ENCODE data around the gene SCG5.

The SCG5 gene

DNA sequence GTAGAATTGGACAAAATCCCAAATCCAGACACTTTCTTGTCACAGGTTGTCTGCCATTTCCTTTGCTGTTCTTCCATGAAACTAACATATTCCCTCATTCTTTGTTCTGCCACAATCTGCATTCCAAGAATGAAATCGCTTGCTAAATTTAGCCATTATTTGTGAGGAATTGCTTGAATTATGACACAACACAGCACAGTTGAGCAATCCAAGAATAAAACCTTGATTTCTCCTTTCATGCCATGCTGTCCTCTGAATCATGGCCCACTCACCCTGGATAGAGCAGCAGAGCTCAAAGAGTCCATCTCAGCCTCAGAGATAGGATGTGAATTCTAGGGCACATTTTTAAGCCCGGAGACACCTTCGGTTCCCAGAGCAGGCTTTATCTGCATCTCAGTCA lies 41.1 kb downstream of the SCG5 start:
- peaks cover 3% of the 10 kb centered on the region; the same call in 1 of the 2 replicates for H3K4me1 ChIP-seq (ENCODE audit: insufficient read depth, low read length)
- no peaks in the 10 kb centered on the region for H3K36me3 ChIP-seq (ENCODE audit: insufficient read depth, low read depth, low read length)
- no peaks in the 10 kb centered on the region; the same call in 1 of the 2 replicates for H3K9me3 ChIP-seq (ENCODE audit: insufficient read depth, low read depth, low read length)
- H3K27me3 ChIP-seq (ENCODE audit: insufficient read depth, low read length), result no peaks in the 10 kb centered on the region
- H3K9ac ChIP-seq (ENCODE audit: low read depth, low read length), result no peak overlapping the region
- no peak overlapping the region for H3K4me3 ChIP-seq (ENCODE audit: low read length)
- H3K27ac ChIP-seq (ENCODE audit: low read length), result no peak overlapping the region

DNA sequence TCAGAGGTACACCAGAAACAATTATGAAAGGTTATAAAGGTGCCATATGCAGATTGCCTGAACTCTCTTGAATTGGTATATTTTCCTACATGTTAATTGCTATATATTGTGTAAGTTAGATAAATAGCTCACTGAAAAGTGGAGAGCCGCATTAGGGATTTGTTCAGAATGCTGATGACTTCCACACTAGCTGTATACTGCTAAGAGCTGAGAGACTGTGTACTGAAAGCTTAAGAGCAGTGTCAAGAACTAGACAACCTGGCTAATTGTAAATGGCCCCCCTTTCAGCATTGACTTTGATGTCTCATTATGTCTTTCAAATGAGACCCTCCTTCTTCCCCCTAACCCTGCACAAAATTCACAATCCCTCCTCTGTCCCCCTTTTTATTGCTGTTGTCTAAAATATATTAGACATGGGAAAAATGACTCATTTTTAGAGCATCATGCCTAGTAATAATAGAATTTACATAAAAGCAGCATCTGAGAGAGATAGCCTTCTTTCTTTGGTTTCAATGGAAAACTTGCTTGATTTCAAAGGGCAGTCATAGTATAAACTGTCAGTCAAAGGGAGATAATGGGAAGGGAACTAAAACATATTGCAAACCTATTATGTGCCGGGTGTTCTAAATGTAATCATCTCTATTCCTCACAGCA lies 41.6 kb downstream of the SCG5 start:
- Histone ChIP-seq H3K9me3 (ENCODE audit: insufficient read depth, low read depth, low read length) (no peaks in the 10 kb centered on the region; the same call in 1 of the 2 replicates), H3K4me3 (ENCODE audit: low read length) (no peak overlapping the region), H3K4me1 (ENCODE audit: insufficient read depth, low read length) (no peaks in the 10 kb centered on the region), H3K27ac (ENCODE audit: low read length) (no peak overlapping the region), H3K27me3 (ENCODE audit: insufficient read depth, low read length) (no peaks in the 10 kb centered on the region), H3K36me3 (ENCODE audit: insufficient read depth, low read depth, low read length) (no peaks in the 10 kb centered on the region), H3K9ac (ENCODE audit: low read depth, low read length) (no peak overlapping the region)

DNA sequence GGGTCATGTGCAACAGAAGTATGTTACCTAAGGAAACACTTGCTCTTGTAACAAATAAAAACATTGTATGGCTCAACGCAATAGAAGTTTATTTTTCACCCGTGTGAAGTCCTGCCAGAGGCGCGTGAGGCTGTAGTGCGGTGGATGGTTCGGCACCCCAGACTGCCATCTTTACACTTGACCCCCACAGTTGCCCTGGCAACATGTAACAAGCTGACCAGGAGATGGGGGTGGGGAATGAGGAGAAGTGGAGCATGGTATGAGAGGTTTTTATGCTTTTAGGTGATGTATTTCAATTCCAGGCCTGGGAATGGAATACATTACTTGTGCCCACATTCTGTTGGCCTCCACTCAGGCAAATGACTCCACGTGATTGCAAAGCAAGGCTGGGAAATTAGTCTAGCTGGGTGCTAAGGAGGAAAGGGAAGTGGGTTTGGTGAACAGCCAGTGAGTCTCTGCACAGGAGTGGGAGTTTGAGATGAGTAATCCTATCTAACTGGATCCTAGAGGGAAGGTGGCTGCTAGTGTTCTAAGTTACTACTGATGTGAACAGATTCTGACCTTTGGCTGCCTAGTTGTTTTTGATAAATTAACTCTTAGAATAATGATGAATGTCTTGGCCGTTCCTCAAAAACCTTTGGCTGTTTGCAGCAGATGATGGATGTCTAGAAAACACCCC lies 42.5 kb downstream of the SCG5 start:
- no peaks in the 10 kb centered on the region; the same call in 1 of the 2 replicates for H3K9me3 ChIP-seq (ENCODE audit: insufficient read depth, low read depth, low read length)
- no peak overlapping the region for H3K4me3 ChIP-seq (ENCODE audit: low read length)
- no peaks in the 10 kb centered on the region for H3K36me3 ChIP-seq (ENCODE audit: insufficient read depth, low read depth, low read length)
- H3K9ac ChIP-seq (ENCODE audit: low read depth, low read length), result no peak overlapping the region
- no peaks in the 10 kb centered on the region for H3K4me1 ChIP-seq (ENCODE audit: insufficient read depth, low read length)
- no peak overlapping the region for H3K27ac ChIP-seq (ENCODE audit: low read length)
- H3K27me3 ChIP-seq (ENCODE audit: insufficient read depth, low read length), result no peaks in the 10 kb centered on the region

DNA sequence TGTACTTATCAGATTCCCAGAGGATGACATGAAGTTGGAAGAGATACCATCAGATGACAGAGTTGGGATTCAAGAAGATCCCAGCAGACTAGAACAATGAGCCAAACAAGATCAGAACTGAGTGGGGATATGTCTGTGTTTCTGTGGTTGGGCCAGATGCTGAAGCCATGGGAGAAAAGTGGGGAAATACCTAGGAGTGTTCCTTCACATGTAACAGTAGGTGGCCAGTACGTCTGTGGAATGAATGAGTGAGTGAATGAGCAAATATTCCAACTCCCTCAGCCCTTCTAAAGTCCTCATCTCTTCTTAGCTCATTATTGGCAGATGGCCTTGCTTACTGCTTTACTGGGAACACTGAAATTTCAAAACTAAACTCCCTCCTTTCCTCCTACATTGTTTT lies 44.1 kb downstream of the SCG5 start:
- Histone ChIP-seq H3K9me3 (ENCODE audit: insufficient read depth, low read depth, low read length) (no peaks in the 10 kb centered on the region; the same call in 1 of the 2 replicates), H3K27me3 (ENCODE audit: insufficient read depth, low read length) (no peaks in the 10 kb centered on the region), H3K9ac (ENCODE audit: low read depth, low read length) (no peak overlapping the region), H3K36me3 (ENCODE audit: insufficient read depth, low read depth, low read length) (no peaks in the 10 kb centered on the region), H3K4me1 (ENCODE audit: insufficient read depth, low read length) (no peaks in the 10 kb centered on the region), H3K27ac (ENCODE audit: low read length) (no peak overlapping the region), H3K4me3 (ENCODE audit: low read length) (no peak overlapping the region)

DNA sequence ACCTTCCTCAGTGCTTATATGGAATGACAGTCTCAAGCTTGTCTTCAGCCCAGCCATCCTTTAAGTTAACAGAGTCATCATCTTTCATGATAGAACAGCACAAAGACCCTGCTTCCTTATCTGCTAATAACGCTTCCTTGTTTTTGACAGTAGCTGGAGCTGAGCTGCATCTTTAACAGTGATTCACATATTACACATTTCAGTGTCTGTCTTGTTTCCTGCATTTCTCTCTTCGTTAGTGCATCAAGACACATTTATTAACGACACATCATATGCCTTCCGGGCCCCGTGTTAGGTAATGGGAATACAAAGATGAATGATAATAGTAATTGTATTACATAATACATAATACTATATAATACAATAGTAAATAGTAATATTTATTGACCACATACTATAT lies 46.0 kb downstream of the SCG5 start:
- no peaks in the 10 kb centered on the region for H3K27me3 ChIP-seq (ENCODE audit: insufficient read depth, low read length)
- no peak overlapping the region for H3K27ac ChIP-seq (ENCODE audit: low read length)
- H3K4me1 ChIP-seq (ENCODE audit: insufficient read depth, low read length), result no peaks in the 10 kb centered on the region
- H3K9ac ChIP-seq (ENCODE audit: low read depth, low read length), result no peak overlapping the region
- no peaks in the 10 kb centered on the region; the same call in 1 of the 2 replicates for H3K9me3 ChIP-seq (ENCODE audit: insufficient read depth, low read depth, low read length)
- H3K4me3 ChIP-seq (ENCODE audit: low read length), result no peak overlapping the region
- no peaks in the 10 kb centered on the region for H3K36me3 ChIP-seq (ENCODE audit: insufficient read depth, low read depth, low read length)

DNA sequence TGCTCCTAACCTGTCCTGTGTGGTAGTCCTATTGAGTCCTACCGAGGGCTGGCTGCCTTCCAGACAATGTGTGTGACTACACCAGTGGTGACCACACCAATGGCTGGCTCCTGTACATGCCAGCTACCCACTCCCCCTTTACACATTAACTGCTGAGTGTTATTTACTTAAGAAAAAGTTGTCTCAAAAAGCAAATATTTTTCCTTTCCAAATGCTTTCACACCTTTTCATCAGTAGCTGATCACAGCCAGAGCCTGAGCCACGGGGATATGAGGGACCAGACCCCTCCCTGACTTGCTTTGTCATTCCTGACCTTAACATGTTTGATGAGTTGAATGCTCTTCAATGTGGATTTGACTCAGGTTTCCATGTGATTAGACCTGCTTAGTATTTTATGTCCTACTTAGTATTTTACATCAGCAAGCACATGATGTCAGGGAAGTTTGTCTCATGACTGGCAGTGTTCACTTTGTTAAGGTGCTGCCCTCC lies 46.7 kb downstream of the SCG5 start:
- no peaks in the 10 kb centered on the region; the same call in 1 of the 2 replicates for H3K9me3 ChIP-seq (ENCODE audit: insufficient read depth, low read depth, low read length)
- H3K4me3 ChIP-seq (ENCODE audit: low read length), result no peak overlapping the region
- no peaks in the 10 kb centered on the region for H3K36me3 ChIP-seq (ENCODE audit: insufficient read depth, low read depth, low read length)
- no peak overlapping the region for H3K9ac ChIP-seq (ENCODE audit: low read depth, low read length)
- H3K27ac ChIP-seq (ENCODE audit: low read length), result no peak overlapping the region
- no peaks in the 10 kb centered on the region for H3K27me3 ChIP-seq (ENCODE audit: insufficient read depth, low read length)
- no peaks in the 10 kb centered on the region for H3K4me1 ChIP-seq (ENCODE audit: insufficient read depth, low read length)

DNA sequence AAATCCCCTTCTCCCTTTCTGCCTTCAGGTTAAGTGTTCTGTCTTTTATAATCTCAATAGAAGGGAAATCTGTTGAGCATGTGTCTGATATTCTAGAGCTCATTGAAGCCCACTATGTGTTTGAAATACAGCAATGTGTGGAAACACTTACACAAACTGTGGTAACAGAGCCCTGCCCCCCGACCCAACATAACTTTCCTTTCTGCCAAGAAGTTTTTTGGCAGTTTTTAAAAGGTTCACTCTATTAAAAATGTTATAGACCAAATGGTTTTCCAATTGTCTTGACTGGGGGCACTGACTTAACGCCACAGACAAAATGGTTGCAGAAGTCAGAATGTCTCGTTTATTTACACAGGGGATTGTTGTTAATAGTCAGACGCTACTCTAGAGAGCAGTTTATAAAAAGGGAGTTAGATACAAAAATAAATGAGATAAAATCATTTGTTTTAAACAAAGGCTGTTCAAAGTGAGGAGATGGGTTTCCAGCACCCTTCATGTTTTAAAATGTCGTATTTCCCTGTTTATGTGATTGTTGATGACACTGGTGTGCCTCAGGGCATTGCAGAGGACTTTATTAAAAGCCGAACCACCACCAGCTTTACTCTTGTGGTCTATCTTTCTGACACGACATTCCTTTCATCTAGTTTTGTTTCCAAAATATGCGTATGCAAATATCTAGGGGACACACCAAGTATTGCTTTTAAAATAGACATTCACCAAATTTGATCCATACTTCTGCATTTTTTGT lies 49.6 kb downstream of the SCG5 start:
- Histone ChIP-seq H3K9ac (ENCODE audit: low read depth, low read length) (no peak overlapping the region), H3K4me3 (ENCODE audit: low read length) (no peak overlapping the region), H3K27me3 (ENCODE audit: insufficient read depth, low read length) (no peaks in the 10 kb centered on the region), H3K27ac (ENCODE audit: low read length) (no peak overlapping the region), H3K9me3 (ENCODE audit: insufficient read depth, low read depth, low read length) (no peaks in the 10 kb centered on the region; the same call in 1 of the 2 replicates), H3K36me3 (ENCODE audit: insufficient read depth, low read depth, low read length) (no peaks in the 10 kb centered on the region), H3K4me1 (ENCODE audit: insufficient read depth, low read length) (no peaks in the 10 kb centered on the region)

DNA sequence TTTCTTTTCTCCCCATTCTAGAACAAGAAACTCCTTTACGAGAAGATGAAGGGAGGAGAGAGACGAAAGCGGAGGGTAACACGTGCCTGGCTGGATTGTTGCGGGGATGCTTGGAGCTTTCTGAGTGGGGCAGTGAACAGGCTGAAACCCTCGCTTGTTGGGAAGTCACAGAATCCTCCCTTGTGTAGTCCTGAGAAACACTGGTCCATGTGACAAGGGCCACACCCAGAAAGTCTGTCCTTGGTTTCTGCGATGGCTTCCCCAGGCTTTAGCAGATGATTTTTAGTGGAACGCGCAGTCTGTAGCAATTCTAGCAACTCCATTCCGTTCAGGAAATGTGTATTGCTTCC lies 50.2 kb downstream of the SCG5 start:
- Histone ChIP-seq H3K4me3 (ENCODE audit: low read length) (no peak overlapping the region), H3K27me3 (ENCODE audit: insufficient read depth, low read length) (no peaks in the 10 kb centered on the region), H3K27ac (ENCODE audit: low read length) (no peak overlapping the region), H3K9ac (ENCODE audit: low read depth, low read length) (no peak overlapping the region), H3K36me3 (ENCODE audit: insufficient read depth, low read depth, low read length) (no peaks in the 10 kb centered on the region), H3K4me1 (ENCODE audit: insufficient read depth, low read length) (no peaks in the 10 kb centered on the region), H3K9me3 (ENCODE audit: insufficient read depth, low read depth, low read length) (no peaks in the 10 kb centered on the region; the same call in 1 of the 2 replicates)

DNA sequence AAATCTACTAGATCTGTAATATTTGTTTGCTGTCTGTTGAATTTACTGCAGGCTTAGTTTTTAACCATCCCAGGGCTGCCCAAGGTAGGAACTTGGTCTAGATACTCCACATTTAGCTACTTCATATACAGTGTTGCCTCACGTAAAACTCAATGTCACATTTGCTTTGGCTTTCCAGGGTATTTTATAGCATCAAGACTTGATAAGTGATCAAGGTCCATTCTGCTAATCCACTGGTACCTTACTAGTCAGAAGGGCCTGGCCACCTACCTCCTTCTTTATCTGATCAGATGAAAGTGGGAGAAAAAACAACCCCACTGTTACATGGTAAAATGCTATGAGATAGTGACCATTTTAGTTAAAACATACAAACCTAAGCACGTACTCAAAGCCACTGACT lies 50.8 kb downstream of the SCG5 start:
- Histone ChIP-seq H3K36me3 (ENCODE audit: insufficient read depth, low read depth, low read length) (no peaks in the 10 kb centered on the region), H3K4me3 (ENCODE audit: low read length) (no peak overlapping the region), H3K27me3 (ENCODE audit: insufficient read depth, low read length) (no peaks in the 10 kb centered on the region)

DNA sequence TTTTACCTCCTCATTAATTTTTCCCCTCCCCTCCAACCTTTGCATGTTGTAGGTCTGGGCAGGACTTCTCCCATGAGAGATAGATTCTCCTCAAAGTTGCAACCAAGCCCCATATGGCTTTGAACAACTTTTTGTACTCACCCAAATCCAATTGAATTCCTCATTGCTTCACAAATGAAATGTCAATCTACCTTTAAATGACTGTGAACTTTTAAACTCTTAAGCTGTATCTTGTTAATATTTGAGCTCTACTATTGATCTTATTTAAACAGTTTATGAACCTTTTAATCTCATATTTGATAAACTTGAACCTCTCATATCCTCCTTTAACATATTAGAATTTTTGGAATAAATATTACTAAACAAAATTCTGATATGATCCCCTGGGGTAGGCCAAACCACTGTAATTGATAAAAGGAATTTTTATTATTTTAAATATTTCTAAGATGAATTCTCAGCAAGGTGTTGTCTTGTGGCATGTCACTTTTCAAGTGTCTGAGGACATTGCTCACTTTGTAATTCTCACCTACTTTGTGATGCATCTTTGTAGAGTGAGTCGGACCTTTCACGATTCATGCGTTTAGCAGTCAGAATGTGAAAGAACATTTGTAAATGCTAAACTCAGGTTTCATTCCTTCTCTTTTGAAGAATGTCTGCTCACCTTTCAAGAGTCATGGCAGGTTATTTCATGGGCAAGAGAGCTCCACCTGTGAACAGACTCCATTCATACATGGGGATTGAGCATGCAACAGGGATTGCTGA lies 52.9 kb downstream of the SCG5 start:
- H3K9ac ChIP-seq (ENCODE audit: low read depth, low read length), result no peak overlapping the region
- H3K9me3 ChIP-seq (ENCODE audit: insufficient read depth, low read depth, low read length), result no peaks in the 10 kb centered on the region
- H3K27me3 ChIP-seq (ENCODE audit: insufficient read depth, low read length), result no peaks in the 10 kb centered on the region
- no peak overlapping the region for H3K27ac ChIP-seq (ENCODE audit: low read length)
- no peak overlapping the region for H3K4me3 ChIP-seq (ENCODE audit: low read length)
- H3K36me3 ChIP-seq (ENCODE audit: insufficient read depth, low read depth, low read length), result no peaks in the 10 kb centered on the region
- peaks cover 6% of the 10 kb centered on the region; the same call in 1 of the 2 replicates for H3K4me1 ChIP-seq (ENCODE audit: insufficient read depth, low read length)

More for the DNA sequence above, 50.8 kb downstream of the SCG5 start:
- Histone ChIP-seq H3K27ac (ENCODE audit: low read length) (no peak overlapping the region), H3K9ac (ENCODE audit: low read depth, low read length) (no peak overlapping the region), H3K9me3 (ENCODE audit: insufficient read depth, low read depth, low read length) (no peaks in the 10 kb centered on the region), H3K4me1 (ENCODE audit: insufficient read depth, low read length) (no peaks in the 10 kb centered on the region)

DNA sequence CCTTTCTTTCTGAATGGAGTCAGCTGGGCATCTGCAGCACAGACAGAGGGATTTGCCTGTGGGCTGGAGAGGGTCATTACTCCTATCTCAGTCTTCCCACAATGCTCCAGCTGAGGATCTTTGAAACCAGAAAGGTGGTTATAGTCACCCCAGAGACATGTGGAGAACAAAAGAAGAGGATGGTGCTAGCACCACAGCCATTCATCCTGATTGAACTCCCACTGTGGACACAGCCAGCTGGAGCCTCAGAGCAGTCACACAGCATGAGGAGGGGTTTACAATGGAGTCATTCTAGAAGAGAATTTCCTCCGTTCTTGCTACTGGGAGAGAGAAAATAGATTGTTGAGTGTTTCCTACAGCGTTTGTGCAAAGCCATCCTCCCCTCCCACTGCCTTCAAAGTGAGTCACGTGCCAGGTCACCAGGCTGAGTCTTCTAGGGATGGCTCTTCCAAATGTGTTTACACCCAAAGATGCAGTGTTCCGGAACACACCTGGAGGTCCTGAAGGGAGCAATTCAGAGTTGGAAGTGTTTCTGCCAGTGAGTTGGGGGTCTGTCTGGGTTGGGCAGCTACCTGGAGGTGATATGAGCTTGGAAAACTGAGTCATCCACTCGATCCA lies 57.4 kb downstream of the SCG5 start:
- Histone ChIP-seq H3K27ac (ENCODE audit: low read length) (no peak overlapping the region), H3K4me1 (ENCODE audit: insufficient read depth, low read length) (peaks cover 6% of the 10 kb centered on the region; the same call in 1 of the 2 replicates), H3K4me3 (ENCODE audit: low read length) (no peak overlapping the region), H3K9me3 (ENCODE audit: insufficient read depth, low read depth, low read length) (no peaks in the 10 kb centered on the region), H3K36me3 (ENCODE audit: insufficient read depth, low read depth, low read length) (no peaks in the 10 kb centered on the region), H3K9ac (ENCODE audit: low read depth, low read length) (no peak overlapping the region), H3K27me3 (ENCODE audit: insufficient read depth, low read length) (no peaks in the 10 kb centered on the region)

Data from iPS-20b (cell line).